SK-N-SH (cell line): Measurements from ENCODE around the gene GAB1.

Experiments
- CTCF ChIP-seq: fragments of 200-600 bp; sonication (generic); IDR thresholded peaks from 2 replicates; pipeline ENCODE4 v1.6.1; 2017; ENCODE audit warnings: antibody characterized with exemption, mild to moderate bottlenecking, moderate library complexity
- SMC3 ChIP-seq: IDR thresholded peaks from 2 replicates; pipeline ENCODE4 v1.6.1; 2012; ENCODE audit warnings: low read depth, low read length, improper control_type of control experiment

- TF ChIP-seq CTCF (no peak), SMC3 (no peak)
Observed at GRCh38 chr4:143443728-143444127, 107.1 kb downstream of the GAB1 start.
